Left lung (tissue), 10 donors: Measurements from ENCODE around the gene KCNIP4. TPM values are rescaled to one million over a fixed set of nuclear protein-coding genes. Genes with fewer than 3 reads are reported as not detected.

Experiments used
- ATAC-seq: fragments of 200-7000 bp; cut with Tn5 transposase; one replicate; pipeline ENCODE4 v1.9.1; 2020; ENCODE audit warnings: moderate library complexity
- DNase-seq, 4 donors: peaks; one replicate each; pipeline ENCODE4 v3.0.0-alpha.2; 2013 to 2020
- H3K27ac ChIP-seq, 2 donors: fragments of 200-600 bp; sonication (generic) in 1 of 2; one replicate each; pipeline versions ENCODE4 v1.5.0 to v1.8.0; 2020 to 2021
- H3K27me3 ChIP-seq, 2 donors: fragments of 200-600 bp; sonication (generic) in 1 of 2; one replicate each; pipeline versions ENCODE4 v1.5.0 to v1.8.0; 2020 to 2021
- H3K36me3 ChIP-seq, 2 donors: fragments of 200-600 bp; sonication (generic) in 1 of 2; one replicate each; pipeline versions ENCODE4 v1.5.0 to v1.8.0; 2020 to 2021
- H3K4me1 ChIP-seq, 2 donors: fragments of 200-600 bp; one replicate each; pipeline ENCODE4 v1.8.0; 2021
- H3K4me3 ChIP-seq, 2 donors: fragments of 200-600 bp; sonication (generic) in 1 of 2; one replicate each; pipeline versions ENCODE4 v1.5.0 to v1.8.0; 2020 to 2021; ENCODE audit warnings: mild to moderate bottlenecking in 1 of 2
- H3K9me3 ChIP-seq, 2 donors: fragments of 200-600 bp; sonication (generic) in 1 of 2; one replicate each; pipeline versions ENCODE4 v1.5.0 to v1.8.0; 2020 to 2021
- intact Hi-C, 2 donors: fragments of 100-400 bp; cut with DNase I; formaldehyde crosslinking; loops; one replicate each; pipeline versions ENCODE4 v1.11.2 to v1.14.2; 2022
- polyA plus RNA-seq, 6 donors: library from polyadenylated mRNA; unstranded; fragments of 120-200 nt; gene quantifications; one replicate each; pipeline ENCODE4 v1.2.1, GENCODE V29; 2013; ENCODE audit not compliant: insufficient read length in 6 of 6
- total RNA-seq, 2 donors: library from RNA; stranded (reverse); fragmentation: NEBNext Ultra II Directional; extraction: Animal tissue kit (Norgen Biotek cat#: 25700); gene quantifications; one replicate each; pipeline ENCODE4 v1.2.1, GENCODE V29; 2021
- TF ChIP-seq, protein P1 (sequence below), 2 donors: fragments of 200-600 bp; sonication (generic) in 1 of 2; IDR thresholded peaks; one replicate each; pipeline versions ENCODE4 v1.5.0 to v1.8.0; 2021; ENCODE audit warnings: antibody characterized with exemption in 2 of 2
- donor health status: DM: no; HTN: yes; CAD: no.
- donor health status: DM: no; HTN: no; CAD: no.

KCNIP4 gene
- total and polyA plus RNA-seq, 8 donors, result 2.8 to 5.4 (median 4.9) TPM; not detected in 2

DNA sequence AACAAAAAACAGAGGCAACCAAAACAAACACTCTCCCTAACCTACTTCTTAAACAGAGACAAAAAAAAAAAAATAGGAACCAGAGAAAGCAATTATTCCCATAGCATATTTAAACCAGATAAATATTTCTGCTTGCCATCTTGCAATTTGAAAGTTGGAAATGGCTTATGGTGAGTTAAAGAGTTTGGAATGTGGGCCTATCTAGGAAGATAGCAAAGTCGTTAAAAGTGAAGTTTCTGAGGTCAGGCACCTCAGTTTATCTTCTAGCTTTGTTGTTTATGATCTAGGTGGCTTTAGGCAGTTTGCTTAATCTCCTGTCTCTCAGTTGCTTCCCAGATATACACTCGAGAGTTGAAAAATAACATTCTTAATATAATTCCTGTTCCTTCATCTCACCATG lies 284.2 kb downstream of the KCNIP4 start:
- Histone ChIP-seq H3K36me3 (no peaks in the 10 kb centered on the region), H3K27ac (no peak overlapping the region), H3K27me3 (no peaks in the 10 kb centered on the region), H3K4me3 (no peak overlapping the region), H3K9me3 (no peaks in the 10 kb centered on the region), H3K4me1 (no peaks in the 10 kb centered on the region)
- intact Hi-C loops, result no loop called here
- TF ChIP-seq, protein P1, sequence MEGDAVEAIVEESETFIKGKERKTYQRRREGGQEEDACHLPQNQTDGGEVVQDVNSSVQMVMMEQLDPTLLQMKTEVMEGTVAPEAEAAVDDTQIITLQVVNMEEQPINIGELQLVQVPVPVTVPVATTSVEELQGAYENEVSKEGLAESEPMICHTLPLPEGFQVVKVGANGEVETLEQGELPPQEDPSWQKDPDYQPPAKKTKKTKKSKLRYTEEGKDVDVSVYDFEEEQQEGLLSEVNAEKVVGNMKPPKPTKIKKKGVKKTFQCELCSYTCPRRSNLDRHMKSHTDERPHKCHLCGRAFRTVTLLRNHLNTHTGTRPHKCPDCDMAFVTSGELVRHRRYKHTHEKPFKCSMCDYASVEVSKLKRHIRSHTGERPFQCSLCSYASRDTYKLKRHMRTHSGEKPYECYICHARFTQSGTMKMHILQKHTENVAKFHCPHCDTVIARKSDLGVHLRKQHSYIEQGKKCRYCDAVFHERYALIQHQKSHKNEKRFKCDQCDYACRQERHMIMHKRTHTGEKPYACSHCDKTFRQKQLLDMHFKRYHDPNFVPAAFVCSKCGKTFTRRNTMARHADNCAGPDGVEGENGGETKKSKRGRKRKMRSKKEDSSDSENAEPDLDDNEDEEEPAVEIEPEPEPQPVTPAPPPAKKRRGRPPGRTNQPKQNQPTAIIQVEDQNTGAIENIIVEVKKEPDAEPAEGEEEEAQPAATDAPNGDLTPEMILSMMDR (IDR thresholded peaks at IDR 0.05), result no peak
- ATAC-seq (no peak), DNase-seq (no peak)

DNA sequence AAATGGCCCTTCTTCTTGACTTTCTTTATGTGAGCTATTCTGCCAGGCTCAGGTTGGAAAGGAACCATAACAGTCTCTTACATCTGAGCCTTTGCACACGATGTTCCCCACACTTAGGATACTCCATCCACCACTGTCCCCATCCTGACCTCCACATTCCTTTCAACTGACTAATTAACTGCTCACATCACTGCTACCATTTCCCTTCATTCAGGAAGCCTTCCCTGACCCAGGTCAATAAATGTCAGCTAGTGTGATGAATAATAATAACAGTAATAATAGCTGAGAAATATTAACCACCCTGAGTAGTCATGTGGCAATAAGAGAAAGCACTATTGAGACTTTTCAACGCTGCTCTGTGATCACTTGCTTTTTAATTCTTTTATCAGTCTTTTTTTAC lies 291.7 kb downstream of the KCNIP4 start:
- ATAC-seq, result no peak

DNA sequence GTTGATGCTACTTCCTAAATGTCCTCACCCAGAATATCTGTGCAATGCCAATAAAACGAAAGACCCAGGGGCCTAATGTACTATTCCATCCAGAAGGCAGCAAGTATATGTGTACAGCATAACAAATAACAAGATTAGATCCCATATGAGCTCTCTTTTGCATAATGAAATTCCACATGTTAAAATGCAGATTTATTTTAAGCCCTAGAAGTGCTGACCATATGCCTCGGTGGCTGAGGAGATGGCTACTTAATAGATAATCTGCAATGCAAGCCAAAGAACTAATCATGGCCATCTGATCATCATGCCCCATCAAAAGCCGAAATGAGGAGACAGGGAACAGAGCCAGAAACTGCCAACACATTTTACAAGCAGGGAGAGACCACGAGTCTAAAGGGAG lies 293.5 kb downstream of the KCNIP4 start:
- no peaks in the 10 kb centered on the region for H3K4me1 ChIP-seq
- no peak overlapping the region for H3K4me3 ChIP-seq
- DNase-seq (no peak), ATAC-seq (no peak)
- H3K9me3 ChIP-seq, result no peaks in the 10 kb centered on the region
- no peak overlapping the region for H3K27ac ChIP-seq
- intact Hi-C loops, result no loop called here
- H3K36me3 ChIP-seq, result no peaks in the 10 kb centered on the region
- no peaks in the 10 kb centered on the region for H3K27me3 ChIP-seq
- TF ChIP-seq, protein P1 (IDR thresholded peaks at IDR 0.05), result no peak

More for the DNA sequence above, 291.7 kb downstream of the KCNIP4 start:
- Histone ChIP-seq H3K27ac (no peak overlapping the region), H3K9me3 (no peaks in the 10 kb centered on the region), H3K4me3 (no peak overlapping the region), H3K4me1 (no peaks in the 10 kb centered on the region), H3K27me3 (no peaks in the 10 kb centered on the region), H3K36me3 (no peaks in the 10 kb centered on the region)
- TF ChIP-seq, protein P1 (IDR thresholded peaks at IDR 0.05), result no peak
- DNase-seq, result no peak
- intact Hi-C loops, result no loop called here

DNA sequence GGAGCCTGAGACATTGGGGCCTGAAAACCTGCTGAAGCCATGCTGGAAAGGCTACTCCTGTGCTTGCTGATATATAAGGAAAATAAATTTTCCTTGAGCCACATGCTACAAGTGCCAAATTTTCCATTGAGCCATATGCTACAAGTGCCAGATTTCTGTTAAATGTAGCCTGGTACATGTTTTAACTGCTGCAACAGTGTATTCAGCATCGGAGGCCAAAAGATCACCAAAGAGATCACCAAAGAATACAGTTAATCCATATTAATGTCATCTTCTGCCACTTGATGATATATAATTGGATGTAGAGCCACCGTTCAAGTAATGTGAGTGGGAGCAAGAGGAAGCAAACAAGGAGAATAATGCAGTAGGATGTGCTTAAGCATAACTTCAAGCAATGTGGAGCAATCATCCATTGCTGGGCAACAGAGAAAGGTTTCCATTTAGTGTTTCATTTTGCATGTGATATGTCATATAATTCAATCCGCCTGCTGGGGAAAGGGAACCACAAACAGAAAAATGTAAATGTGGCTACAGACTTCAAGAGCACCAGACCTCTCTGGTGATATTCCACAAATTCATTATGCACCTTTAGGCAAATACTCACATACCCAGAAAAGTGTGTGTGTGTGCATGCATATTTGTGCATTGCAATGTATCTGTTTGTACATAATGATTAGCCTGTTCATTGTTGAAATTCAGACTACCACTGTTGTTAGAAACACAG lies 295.9 kb downstream of the KCNIP4 start:
- no peak overlapping the region for H3K27ac ChIP-seq
- TF ChIP-seq, protein P1 (IDR thresholded peaks at IDR 0.05), result no peak
- ATAC-seq (no peak), DNase-seq (no peak)
- no peak overlapping the region for H3K4me3 ChIP-seq
- intact Hi-C loops, result no loop called here
- no peaks in the 10 kb centered on the region for H3K27me3 ChIP-seq
- no peaks in the 10 kb centered on the region for H3K9me3 ChIP-seq
- no peaks in the 10 kb centered on the region for H3K4me1 ChIP-seq
- H3K36me3 ChIP-seq, result no peaks in the 10 kb centered on the region

DNA sequence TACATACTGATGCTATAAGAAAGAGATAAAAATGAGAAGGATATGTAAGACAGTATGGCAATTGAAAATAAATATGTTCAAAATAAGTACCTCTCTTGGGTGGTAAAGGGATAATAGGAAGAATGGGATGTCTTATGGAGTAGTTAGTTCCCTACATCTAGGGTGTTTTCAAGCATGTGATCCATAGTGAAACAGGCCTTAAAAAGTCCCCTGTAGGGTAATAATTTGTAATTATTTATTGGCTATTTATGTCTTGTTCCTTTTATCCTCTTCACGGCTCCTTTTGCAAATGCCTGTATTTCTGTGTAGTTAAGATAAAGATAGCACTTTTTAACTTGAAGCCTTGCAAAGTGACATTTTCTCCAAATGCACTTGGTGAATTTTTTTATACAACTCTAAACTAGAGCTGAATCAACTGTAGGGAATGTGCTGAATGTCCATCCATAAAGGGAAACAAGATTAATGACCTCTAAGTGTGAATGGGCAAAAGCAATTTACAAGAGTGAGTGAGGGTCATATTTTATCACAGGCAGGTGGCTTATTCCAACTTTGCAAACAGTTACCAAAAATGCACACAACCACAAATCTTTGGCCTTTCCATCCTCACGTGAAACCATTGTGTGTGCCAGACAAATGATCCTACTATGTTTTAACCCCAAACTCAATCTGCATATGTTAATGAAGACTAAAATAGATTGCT lies 299.0 kb downstream of the KCNIP4 start:
- intact Hi-C loops, result no loop called here
- Histone ChIP-seq H3K4me1 (no peaks in the 10 kb centered on the region), H3K9me3 (no peaks in the 10 kb centered on the region), H3K27ac (no peak overlapping the region), H3K36me3 (no peaks in the 10 kb centered on the region), H3K4me3 (no peak overlapping the region), H3K27me3 (no peaks in the 10 kb centered on the region)
- TF ChIP-seq, protein P1 (IDR thresholded peaks at IDR 0.05), result no peak
- DNase-seq (no peak), ATAC-seq (no peak)
